Fibroblast of lung (primary cell): Measurements from ENCODE around the gene SIDT2.

Experiments
- CTCF ChIP-seq, 2 donors: IDR thresholded peaks in 1 of 2; conservative IDR thresholded peaks in 1 of 2; 1 replicate in 1 of 2; 2 replicates in 1 of 2; pipeline ENCODE4 v1.5.1; 2011 to 2012; ENCODE audit warnings: low read length in 2 of 2, control low read depth in 1 of 2, inconsistent platforms in 1 of 2, low read depth in 1 of 2, mild to moderate bottlenecking in 1 of 2
- EZH2 ChIP-seq: IDR thresholded peaks from 2 replicates; pipeline ENCODE4 v1.5.1; 2012; ENCODE audit warnings: low read length, control low read depth, mild to moderate bottlenecking; ENCODE audit errors: missing control alignments

DNA sequence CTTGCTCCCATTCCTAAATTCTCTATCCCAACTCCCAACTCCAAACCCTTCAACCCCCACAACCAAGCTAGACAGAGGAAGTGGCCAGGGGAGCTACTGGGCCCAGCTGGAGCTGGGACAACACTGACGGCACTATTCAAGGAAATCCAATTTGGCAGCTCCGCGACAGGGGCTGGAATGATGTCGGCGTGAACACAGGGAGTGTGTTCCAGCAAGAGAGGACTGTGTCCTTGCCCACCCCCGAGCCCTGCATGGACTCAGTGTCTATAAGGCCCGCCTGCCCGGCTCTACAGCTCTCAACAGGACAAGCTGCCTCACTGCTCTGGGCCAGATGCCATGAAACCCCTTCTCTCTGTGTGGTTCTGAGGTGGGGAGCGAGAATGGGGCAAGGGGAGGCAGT, 42.0 kb downstream of the SIDT2 start:
- TF ChIP-seq CTCF (conservative IDR thresholded peaks at IDR 0.05 in 1 of 2, IDR thresholded peaks at IDR 0.05 in 1 of 2; ENCODE audit: low read depth in 1 of 2, low read length in 2 of 2) (no peak), EZH2 (no peak)
